ENCODE results near the gene SIM2.

SIM2 gene

GRCh38 chr21:36763305-36763704 lies 64.4 kb downstream of the SIM2 start:
- H3K9me3 Mint-ChIP-seq = no peaks in the 10 kb centered on the region
- H3K27me3 Mint-ChIP-seq (ENCODE audit: low read depth) = no peaks in the 10 kb centered on the region
- no peaks in the 10 kb centered on the region for H3K4me1 Mint-ChIP-seq (ENCODE audit: low read depth)
- H3K36me3 Mint-ChIP-seq (ENCODE audit: low read depth) = no peaks in the 10 kb centered on the region
- H3K4me3 Mint-ChIP-seq = no peak overlapping the region
- no peak overlapping the region for H3K27ac Mint-ChIP-seq

DNA sequence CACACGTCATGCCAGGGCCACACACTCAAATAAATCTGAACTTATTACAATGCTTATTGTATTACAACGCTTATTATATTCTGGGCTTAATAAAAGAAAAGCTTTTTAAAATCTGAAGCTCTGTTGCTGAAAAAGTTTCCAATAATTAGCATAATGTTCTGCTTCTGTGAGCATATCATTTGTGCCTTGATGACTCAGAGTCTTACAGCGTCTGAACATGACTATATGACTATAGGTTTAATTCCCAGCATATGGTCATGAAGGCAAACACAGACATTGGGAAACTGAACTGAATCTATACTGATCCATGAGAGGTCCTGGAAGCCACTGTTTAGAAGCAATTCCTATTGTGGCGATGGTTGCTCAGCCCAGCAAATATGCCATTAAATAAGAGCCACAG lies 66.3 kb downstream of the SIM2 start:
- Mint-ChIP-seq H3K27me3 (ENCODE audit: low read depth) (no peaks in the 10 kb centered on the region), H3K9me3 (no peaks in the 10 kb centered on the region), H3K36me3 (ENCODE audit: low read depth) (no peaks in the 10 kb centered on the region), H3K4me3 (no peak overlapping the region), H3K4me1 (ENCODE audit: low read depth) (no peaks in the 10 kb centered on the region), H3K27ac (no peak overlapping the region)

GRCh38 chr21:36766511-36766910 lies 67.6 kb downstream of the SIM2 start:
- Mint-ChIP-seq H3K36me3 (ENCODE audit: low read depth) (no peaks in the 10 kb centered on the region), H3K27ac (no peak overlapping the region), H3K4me3 (no peak overlapping the region), H3K4me1 (ENCODE audit: low read depth) (no peaks in the 10 kb centered on the region), H3K27me3 (ENCODE audit: low read depth) (no peaks in the 10 kb centered on the region), H3K9me3 (no peaks in the 10 kb centered on the region)

DNA sequence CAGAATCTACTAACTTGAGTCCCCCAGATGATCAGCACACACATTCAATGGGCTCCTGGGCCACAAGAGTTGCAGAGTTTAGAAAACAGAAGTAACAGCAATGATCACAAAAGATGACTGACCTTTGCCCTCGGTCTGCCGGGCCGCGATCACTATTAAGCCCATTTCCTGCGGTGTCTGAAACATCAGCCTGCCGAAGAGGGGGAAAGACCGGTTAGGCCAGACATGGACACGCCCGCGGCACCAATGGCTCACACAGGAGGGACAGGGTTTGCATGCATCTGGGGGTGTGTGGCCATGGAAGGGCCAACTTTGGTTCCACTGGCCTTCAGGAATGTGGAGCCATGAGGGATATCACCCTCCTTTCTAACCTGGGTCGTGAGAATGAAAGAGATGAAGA lies 68.2 kb downstream of the SIM2 start:
- Mint-ChIP-seq H3K27me3 (ENCODE audit: low read depth) (no peaks in the 10 kb centered on the region), H3K9me3 (no peaks in the 10 kb centered on the region), H3K27ac (no peak overlapping the region), H3K36me3 (ENCODE audit: low read depth) (no peaks in the 10 kb centered on the region), H3K4me3 (no peak overlapping the region), H3K4me1 (ENCODE audit: low read depth) (no peaks in the 10 kb centered on the region)

DNA sequence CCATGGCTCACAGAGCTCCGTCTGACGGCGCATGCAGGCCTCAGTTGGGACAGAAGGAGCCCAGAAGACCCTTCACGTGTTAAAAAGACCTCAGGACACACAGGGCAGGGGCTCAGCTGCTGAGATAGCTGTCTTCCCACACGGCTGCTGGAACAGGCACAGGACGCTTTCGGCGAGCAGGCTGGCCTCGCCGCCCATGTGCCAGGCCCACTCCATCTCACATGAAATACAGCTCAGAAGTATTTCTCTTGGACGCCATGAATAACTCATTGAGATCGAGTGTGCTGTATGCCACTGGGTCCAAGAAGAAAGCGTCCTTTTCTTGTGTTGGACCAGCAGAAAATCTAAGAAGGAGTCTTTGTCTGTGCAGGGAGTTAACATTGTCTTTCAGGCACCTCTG lies 69.6 kb downstream of the SIM2 start:
- H3K36me3 Mint-ChIP-seq (ENCODE audit: low read depth) = no peaks in the 10 kb centered on the region
- no peak overlapping the region for H3K27ac Mint-ChIP-seq
- no peaks in the 10 kb centered on the region for H3K9me3 Mint-ChIP-seq

GRCh38 chr21:36769051-36769839 lies 70.3 kb downstream of the SIM2 start:
- Mint-ChIP-seq H3K4me1 (ENCODE audit: low read depth) (no peaks in the 10 kb centered on the region), H3K27ac (no peak overlapping the region)

More for the DNA sequence above, 69.6 kb downstream of the SIM2 start:
- Mint-ChIP-seq H3K4me3 (no peak overlapping the region), H3K4me1 (ENCODE audit: low read depth) (no peaks in the 10 kb centered on the region), H3K27me3 (ENCODE audit: low read depth) (no peaks in the 10 kb centered on the region)

GRCh38 chr21:36773117-36773516 lies 74.2 kb downstream of the SIM2 start:
- Mint-ChIP-seq H3K4me3 (no peak overlapping the region), H3K36me3 (ENCODE audit: low read depth) (no peaks in the 10 kb centered on the region), H3K27ac (no peak overlapping the region), H3K27me3 (ENCODE audit: low read depth) (no peaks in the 10 kb centered on the region), H3K9me3 (no peaks in the 10 kb centered on the region), H3K4me1 (ENCODE audit: low read depth) (no peaks in the 10 kb centered on the region)

More at GRCh38 chr21:36769051-36769839, 70.3 kb downstream of the SIM2 start:
- no peaks in the 10 kb centered on the region for H3K9me3 Mint-ChIP-seq
- no peaks in the 10 kb centered on the region for H3K36me3 Mint-ChIP-seq (ENCODE audit: low read depth)
- H3K4me3 Mint-ChIP-seq = no peak overlapping the region
- H3K27me3 Mint-ChIP-seq (ENCODE audit: low read depth) = no peaks in the 10 kb centered on the region

DNA sequence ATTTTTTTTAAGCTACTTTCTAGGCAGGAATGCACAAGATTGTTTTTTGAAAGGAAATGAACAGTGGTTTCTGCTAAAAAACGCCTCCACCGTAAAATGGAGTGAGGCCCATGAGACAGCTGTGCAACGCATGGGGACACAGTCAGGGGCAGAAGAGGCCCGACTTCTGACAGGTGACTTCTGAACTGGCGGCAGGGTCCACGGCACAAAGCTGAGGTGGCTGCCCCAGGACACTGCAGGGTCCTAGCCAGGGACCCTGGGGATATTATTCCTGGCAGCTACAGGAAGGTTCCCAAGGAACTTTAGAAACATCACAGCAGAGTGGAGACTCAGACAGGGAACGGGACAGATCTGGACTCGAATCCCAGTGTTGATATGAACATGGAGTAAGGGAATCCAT lies 75.1 kb downstream of the SIM2 start:
- Mint-ChIP-seq H3K27ac (no peak overlapping the region), H3K4me1 (ENCODE audit: low read depth) (no peaks in the 10 kb centered on the region), H3K27me3 (ENCODE audit: low read depth) (no peaks in the 10 kb centered on the region), H3K36me3 (ENCODE audit: low read depth) (no peaks in the 10 kb centered on the region), H3K4me3 (no peak overlapping the region), H3K9me3 (no peaks in the 10 kb centered on the region)

- Mint-ChIP-seq H3K4me1 (ENCODE audit: low read depth) (no peaks in the 10 kb centered on the region), H3K27ac (no peak overlapping the region), H3K9me3 (no peaks in the 10 kb centered on the region), H3K36me3 (ENCODE audit: low read depth) (no peaks in the 10 kb centered on the region), H3K27me3 (ENCODE audit: low read depth) (no peaks in the 10 kb centered on the region), H3K4me3 (no peak overlapping the region)
Observed at GRCh38 chr21:36776981-36777617, 78.2 kb downstream of the SIM2 start.

- Mint-ChIP-seq H3K36me3 (ENCODE audit: low read depth) (no peaks in the 10 kb centered on the region), H3K27me3 (ENCODE audit: low read depth) (no peaks in the 10 kb centered on the region), H3K4me1 (ENCODE audit: low read depth) (no peaks in the 10 kb centered on the region), H3K9me3 (no peaks in the 10 kb centered on the region), H3K4me3 (no peak overlapping the region), H3K27ac (no peak overlapping the region)
Observed at GRCh38 chr21:36780861-36781260, 81.9 kb downstream of the SIM2 start.

GRCh38 chr21:36783612-36784374 lies 84.9 kb downstream of the SIM2 start:
- H3K27ac Mint-ChIP-seq = no peak overlapping the region
- H3K9me3 Mint-ChIP-seq = no peaks in the 10 kb centered on the region
- no peaks in the 10 kb centered on the region for H3K36me3 Mint-ChIP-seq (ENCODE audit: low read depth)
- H3K27me3 Mint-ChIP-seq (ENCODE audit: low read depth) = no peaks in the 10 kb centered on the region
- H3K4me3 Mint-ChIP-seq = no peak overlapping the region
- H3K4me1 Mint-ChIP-seq (ENCODE audit: low read depth) = no peaks in the 10 kb centered on the region

DNA sequence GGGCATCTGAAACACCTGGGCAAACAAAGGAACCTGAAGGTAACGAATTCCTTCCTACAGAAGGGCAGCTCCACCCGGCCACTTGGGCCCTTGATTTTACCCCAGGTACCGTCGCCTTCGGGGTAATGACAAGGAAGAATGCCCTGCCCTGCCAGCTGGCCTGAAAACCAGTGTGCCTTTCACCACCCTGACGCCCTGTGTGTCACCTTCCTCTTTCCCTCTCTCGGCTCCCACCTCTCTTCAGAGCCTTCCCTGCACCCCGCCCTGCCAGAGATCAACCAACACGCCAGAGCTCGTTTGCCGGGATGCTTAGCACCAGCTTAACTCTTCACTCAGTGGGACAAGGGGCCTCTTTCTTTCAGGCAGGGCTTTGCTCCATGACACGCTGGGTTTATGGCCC lies 86.0 kb downstream of the SIM2 start:
- Mint-ChIP-seq H3K4me3 (no peak overlapping the region), H3K27ac (no peak overlapping the region), H3K36me3 (ENCODE audit: low read depth) (no peaks in the 10 kb centered on the region)

GRCh38 chr21:36785615-36786014 lies 86.7 kb downstream of the SIM2 start:
- H3K36me3 Mint-ChIP-seq (ENCODE audit: low read depth) = no peaks in the 10 kb centered on the region
- H3K4me1 Mint-ChIP-seq (ENCODE audit: low read depth) = no peaks in the 10 kb centered on the region
- no peaks in the 10 kb centered on the region for H3K9me3 Mint-ChIP-seq
- no peak overlapping the region for H3K4me3 Mint-ChIP-seq
- H3K27me3 Mint-ChIP-seq (ENCODE audit: low read depth) = no peaks in the 10 kb centered on the region
- no peak overlapping the region for H3K27ac Mint-ChIP-seq

More for the DNA sequence above, 86.0 kb downstream of the SIM2 start:
- no peaks in the 10 kb centered on the region for H3K9me3 Mint-ChIP-seq
- no peaks in the 10 kb centered on the region for H3K4me1 Mint-ChIP-seq (ENCODE audit: low read depth)
- no peaks in the 10 kb centered on the region for H3K27me3 Mint-ChIP-seq (ENCODE audit: low read depth)

DNA sequence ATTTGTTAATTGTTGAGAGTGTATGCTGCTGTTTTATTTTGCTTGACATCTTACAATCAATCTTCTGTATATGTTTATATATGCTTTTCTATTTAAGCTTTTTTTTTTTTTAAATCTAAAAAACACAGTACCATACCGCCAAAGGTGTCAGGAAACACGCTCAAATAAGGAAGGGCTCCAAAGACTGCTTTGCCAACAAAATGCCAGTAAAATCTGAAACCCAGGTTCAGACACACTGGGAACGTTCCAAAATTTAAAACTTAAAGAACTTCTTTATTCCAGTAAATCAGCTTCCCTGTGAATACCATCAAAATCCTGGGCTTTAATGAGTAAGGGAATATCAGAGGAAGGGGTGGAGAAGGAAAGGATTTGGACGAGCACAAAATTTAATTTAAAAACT lies 87.3 kb downstream of the SIM2 start:
- Mint-ChIP-seq H3K36me3 (ENCODE audit: low read depth) (no peaks in the 10 kb centered on the region), H3K27ac (no peak overlapping the region), H3K4me3 (no peak overlapping the region), H3K27me3 (ENCODE audit: low read depth) (no peaks in the 10 kb centered on the region), H3K4me1 (ENCODE audit: low read depth) (no peaks in the 10 kb centered on the region), H3K9me3 (no peaks in the 10 kb centered on the region)

DNA sequence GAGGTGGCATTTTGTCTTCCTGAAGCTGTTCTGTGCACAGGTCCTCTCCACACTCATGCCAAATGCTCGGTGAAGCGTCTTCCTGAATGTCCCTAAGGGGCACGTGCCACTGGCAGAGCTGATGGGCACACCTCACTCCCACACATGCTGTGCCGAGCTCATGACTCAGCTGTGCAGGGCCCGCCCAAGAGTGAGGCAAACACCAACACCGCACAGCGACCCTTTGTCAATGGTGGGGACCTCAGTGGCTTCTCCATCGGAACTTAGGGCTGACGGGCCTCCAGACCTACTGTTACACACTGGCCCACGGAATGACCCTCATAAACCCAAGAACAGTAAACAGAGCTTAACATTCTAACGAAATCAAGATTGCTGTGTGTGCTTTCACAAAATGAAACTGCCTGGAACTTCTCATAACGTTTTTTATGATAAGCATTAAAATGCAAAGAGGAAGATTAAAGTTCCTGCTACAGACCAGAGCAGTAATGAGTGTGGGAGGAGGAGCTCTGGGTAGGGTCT lies 89.3 kb downstream of the SIM2 start:
- Mint-ChIP-seq H3K4me3 (no peak overlapping the region), H3K36me3 (ENCODE audit: low read depth) (no peaks in the 10 kb centered on the region), H3K4me1 (ENCODE audit: low read depth) (no peaks in the 10 kb centered on the region), H3K27ac (no peak overlapping the region), H3K27me3 (ENCODE audit: low read depth) (no peaks in the 10 kb centered on the region), H3K9me3 (no peaks in the 10 kb centered on the region)

All from T-helper 1 cell treated with Interleukin-12 subunit alpha and Interleukin-12 subunit beta and Interleukin-4 antibody, amounts not matched to agents 30 μg/mL and 1 μg/mL, for 36 hours (primary cell).